Choroid plexus epithelial cell (primary cell): Measurements from ENCODE around the gene CALCOCO1.

Source experiments
- DNase-seq: peaks from one replicate; pipeline ENCODE4 v3.0.0-alpha.2; 2010; ENCODE audit warnings: low read depth
- H3K4me3 ChIP-seq: 2 replicates; pipeline ENCODE4 v1.5.1; 2011; ENCODE audit warnings: low read depth, mild to moderate bottlenecking, control low read depth, low read length, moderate library complexity
- TF ChIP-seq, protein P1 (sequence below): conservative IDR thresholded peaks from 2 replicates; pipeline ENCODE4 v1.5.1; 2011; ENCODE audit warnings: low read depth, mild to moderate bottlenecking, control low read depth, inconsistent platforms, low read length, moderate library complexity

CALCOCO1 gene

GRCh38 chr12:53734425-53734824, 7.2 kb upstream of the CALCOCO1 start:
- TF ChIP-seq, protein P1, sequence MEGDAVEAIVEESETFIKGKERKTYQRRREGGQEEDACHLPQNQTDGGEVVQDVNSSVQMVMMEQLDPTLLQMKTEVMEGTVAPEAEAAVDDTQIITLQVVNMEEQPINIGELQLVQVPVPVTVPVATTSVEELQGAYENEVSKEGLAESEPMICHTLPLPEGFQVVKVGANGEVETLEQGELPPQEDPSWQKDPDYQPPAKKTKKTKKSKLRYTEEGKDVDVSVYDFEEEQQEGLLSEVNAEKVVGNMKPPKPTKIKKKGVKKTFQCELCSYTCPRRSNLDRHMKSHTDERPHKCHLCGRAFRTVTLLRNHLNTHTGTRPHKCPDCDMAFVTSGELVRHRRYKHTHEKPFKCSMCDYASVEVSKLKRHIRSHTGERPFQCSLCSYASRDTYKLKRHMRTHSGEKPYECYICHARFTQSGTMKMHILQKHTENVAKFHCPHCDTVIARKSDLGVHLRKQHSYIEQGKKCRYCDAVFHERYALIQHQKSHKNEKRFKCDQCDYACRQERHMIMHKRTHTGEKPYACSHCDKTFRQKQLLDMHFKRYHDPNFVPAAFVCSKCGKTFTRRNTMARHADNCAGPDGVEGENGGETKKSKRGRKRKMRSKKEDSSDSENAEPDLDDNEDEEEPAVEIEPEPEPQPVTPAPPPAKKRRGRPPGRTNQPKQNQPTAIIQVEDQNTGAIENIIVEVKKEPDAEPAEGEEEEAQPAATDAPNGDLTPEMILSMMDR: no peak
- H3K4me3 ChIP-seq: no peak overlapping the region
- DNase-seq: no peak

- TF ChIP-seq, protein P1: no peak
- no peak for DNase-seq
- no peak overlapping the region for H3K4me3 ChIP-seq
These were observed 6.6 kb upstream of the CALCOCO1 start for GRCh38 chr12:53733807-53734200.

DNA sequence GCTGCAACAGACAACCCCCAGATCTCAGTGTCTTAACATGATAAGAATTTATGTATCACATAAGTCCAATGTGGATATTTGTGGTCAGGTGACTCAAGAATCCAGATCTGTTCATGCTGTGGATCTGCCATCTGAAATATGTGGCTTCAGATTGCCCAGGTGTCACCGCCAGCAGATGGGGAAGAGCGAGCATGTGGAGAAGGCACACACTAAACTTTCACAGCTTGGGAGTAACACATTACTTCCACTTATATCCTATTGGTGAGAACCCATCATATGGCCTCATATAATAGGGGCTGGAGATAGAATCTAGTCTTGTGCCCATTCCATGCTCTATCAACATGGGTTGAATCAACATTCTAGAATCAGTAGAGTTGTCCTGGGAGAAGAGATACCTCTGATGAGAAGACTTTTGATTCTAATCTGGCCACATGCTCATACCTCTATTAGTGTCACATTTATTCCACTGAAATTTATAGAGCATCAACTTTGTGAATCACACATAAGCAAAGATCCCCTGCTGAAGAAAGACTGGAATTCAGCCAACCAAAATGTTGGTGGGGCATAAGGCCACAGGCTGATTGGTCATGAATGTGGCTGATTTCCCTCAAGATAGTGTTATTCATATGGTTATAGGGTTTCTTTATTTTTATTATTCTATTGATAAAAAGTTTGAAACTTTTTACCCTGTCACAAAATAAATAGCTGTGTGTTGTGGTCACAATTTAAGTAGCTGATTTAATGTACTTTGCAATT, 6.0 kb upstream of the CALCOCO1 start:
- TF ChIP-seq, protein P1: no peak
- H3K4me3 ChIP-seq: no peak overlapping the region
- peak; percentile 69 for DNase-seq

DNA sequence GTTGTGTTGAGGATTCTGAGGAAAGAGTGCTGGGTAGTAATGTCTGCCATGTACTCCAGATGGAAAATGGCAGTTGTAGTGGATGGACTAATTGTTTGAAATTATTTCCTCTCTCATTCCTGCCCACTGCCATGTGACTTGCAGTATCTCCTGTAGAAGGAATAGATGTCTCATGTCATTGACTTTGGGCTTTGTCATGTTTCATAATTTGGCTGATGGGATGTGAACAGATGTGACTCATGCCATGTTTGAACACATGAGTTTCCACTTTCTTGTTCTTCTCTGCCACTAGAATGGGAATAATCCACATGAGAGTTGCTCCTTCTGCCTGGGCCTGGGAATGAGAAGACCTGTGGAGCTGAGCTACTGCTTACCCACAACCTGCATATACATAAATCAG, 2.4 kb upstream of the CALCOCO1 start:
- TF ChIP-seq, protein P1: no peak
- H3K4me3 ChIP-seq: no peak overlapping the region
- DNase-seq: no peak

DNA sequence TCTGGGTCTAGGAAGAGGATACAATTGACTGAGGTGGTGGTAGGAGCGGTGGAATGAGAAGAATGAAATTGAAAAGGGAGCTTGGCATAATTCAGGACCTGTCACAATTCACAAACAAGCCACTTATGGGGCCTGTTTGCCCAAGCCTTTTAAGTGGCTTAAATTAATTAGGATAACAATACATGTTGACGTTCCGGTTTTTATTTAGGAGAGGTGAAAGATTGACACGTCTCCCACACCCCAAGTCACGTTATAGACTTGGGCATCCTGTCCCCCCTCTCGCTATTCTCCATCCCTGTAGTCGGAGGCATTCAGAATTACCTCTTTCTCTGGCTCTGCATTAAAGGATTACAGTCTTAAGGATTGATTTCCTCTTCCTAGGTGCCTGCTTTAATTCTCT, 954 bp upstream of the CALCOCO1 start:
- DNase-seq: no peak
- TF ChIP-seq, protein P1: no peak
- H3K4me3 ChIP-seq: no peak overlapping the region

DNA sequence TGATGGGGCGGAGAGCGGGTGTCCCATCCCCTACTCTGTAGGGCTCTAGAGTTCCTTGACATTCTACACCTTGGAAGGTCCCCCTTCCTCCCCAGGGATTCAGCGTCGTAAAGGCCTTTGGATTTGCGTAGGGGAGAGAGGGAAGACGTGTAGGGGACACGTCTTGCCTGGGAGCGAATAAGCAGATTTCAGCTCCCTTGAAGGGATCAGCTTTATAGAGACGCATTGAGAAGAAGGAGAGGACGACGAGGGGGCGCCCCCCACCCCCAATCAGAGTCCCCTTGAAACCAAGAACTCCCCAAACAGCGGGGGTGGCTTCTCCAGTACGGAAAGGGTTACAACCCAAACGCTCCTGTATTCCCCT, 324 bp downstream of the CALCOCO1 start:
- TF ChIP-seq, protein P1: no peak
- peak; percentile 35 for DNase-seq
- peak overlapping the region; percentile 91 for H3K4me3 ChIP-seq

DNA sequence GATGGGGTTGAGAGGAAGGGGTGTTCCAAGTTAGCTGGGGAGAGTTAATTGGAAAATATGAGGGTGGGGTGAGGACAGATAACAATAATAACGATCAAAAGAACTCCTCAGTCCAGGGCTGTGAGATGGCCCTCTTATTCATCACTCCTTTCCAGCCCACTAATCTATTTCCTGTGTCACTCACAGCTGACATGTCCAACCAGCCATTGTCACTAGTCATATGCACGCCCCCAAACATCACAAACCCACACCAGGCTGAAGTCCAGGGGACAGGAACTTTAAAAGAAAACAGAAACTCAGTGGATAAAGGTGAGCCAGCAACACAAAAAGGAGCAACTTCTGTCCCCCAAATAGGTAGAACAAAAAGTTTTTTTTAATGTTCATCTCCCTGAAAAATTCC, 911 bp downstream of the CALCOCO1 start:
- TF ChIP-seq, protein P1: no peak
- no peak for DNase-seq
- H3K4me3 ChIP-seq: peak overlapping the region; percentile 91
